H9 (cell line): ENCODE data around the gene SAXO1. TPM values are rescaled to one million over a fixed set of nuclear protein-coding genes. Genes with fewer than 3 reads are reported as not detected.

Experiments used
- DNase-seq: peaks from one replicate; pipeline ENCODE4 v3.0.0-alpha.2; 2017
- H2AFZ ChIP-seq: one replicate; pipeline ENCODE4 v1.6.1; 2013; ENCODE audit warnings: mild to moderate bottlenecking, low read length, control low read depth, moderate library complexity
- H2AK5ac ChIP-seq: 2 replicates; pipeline ENCODE4 v1.6.1; 2013; ENCODE audit warnings: low read length, control low read depth, mixed read lengths; ENCODE audit not compliant: insufficient read length
- H2BK120ac ChIP-seq: one replicate; pipeline ENCODE4 v1.6.1; 2013; ENCODE audit warnings: low read depth, mild to moderate bottlenecking, low read length, control low read depth, inconsistent platforms; ENCODE audit not compliant: poor library complexity, severe bottlenecking
- H2BK12ac ChIP-seq: 2 replicates; pipeline ENCODE4 v1.6.1; 2013; ENCODE audit warnings: low read length, control low read depth, mixed read lengths, low read depth; ENCODE audit not compliant: insufficient read length
- H2BK15ac ChIP-seq: 2 replicates; pipeline ENCODE4 v1.6.1; 2013; ENCODE audit warnings: low read depth, low read length, control low read depth
- H2BK20ac ChIP-seq: one replicate; pipeline ENCODE4 v1.6.1; 2013; ENCODE audit warnings: low read depth, mild to moderate bottlenecking, low read length, control low read depth, inconsistent platforms; ENCODE audit not compliant: poor library complexity, severe bottlenecking
- H2BK5ac ChIP-seq: 2 replicates; pipeline ENCODE4 v1.6.1; 2013; ENCODE audit warnings: low read length, control low read depth, mixed read lengths; ENCODE audit not compliant: insufficient read length
- H3K14ac ChIP-seq: 2 replicates; pipeline ENCODE4 v1.6.1; 2013; ENCODE audit warnings: low read length, control low read depth; ENCODE audit not compliant: insufficient read depth
- H3K18ac ChIP-seq: 2 replicates; pipeline ENCODE4 v1.6.1; 2013; ENCODE audit warnings: low read depth, mild to moderate bottlenecking, mixed read lengths, low read length, control low read depth; ENCODE audit not compliant: insufficient read length
- H3K23ac ChIP-seq: 2 replicates; pipeline ENCODE4 v1.6.1; 2013; ENCODE audit warnings: low read length, control low read depth, mixed read lengths, low read depth; ENCODE audit not compliant: insufficient read length
- H3K23me2 ChIP-seq: 2 replicates; pipeline ENCODE4 v1.6.1; 2013; ENCODE audit warnings: low read depth, mild to moderate bottlenecking, mixed read lengths, low read length, control low read depth; ENCODE audit not compliant: insufficient read length, poor library complexity, severe bottlenecking
- H3K27ac ChIP-seq: 2 replicates; pipeline ENCODE4 v1.5.1; 2013; ENCODE audit warnings: low read length, control low read depth, mixed read lengths, low read depth; ENCODE audit not compliant: insufficient read length
- H3K27me3 ChIP-seq: 2 replicates; pipeline ENCODE4 v1.6.1; 2013; ENCODE audit warnings: low read length, control low read depth, inconsistent platforms; ENCODE audit not compliant: insufficient read depth
- H3K4ac ChIP-seq: 2 replicates; pipeline ENCODE4 v1.6.1; 2013; ENCODE audit warnings: low read depth, mild to moderate bottlenecking, control low read depth, inconsistent platforms, low read length, moderate library complexity
- H3K4me1 ChIP-seq: 2 replicates; pipeline ENCODE4 v1.6.1; 2013; ENCODE audit warnings: low read length, control low read depth, inconsistent platforms; ENCODE audit not compliant: insufficient read depth
- H3K4me2 ChIP-seq: 2 replicates; pipeline ENCODE4 v1.6.1; 2013; ENCODE audit warnings: low read length, control low read depth, mixed read lengths; ENCODE audit not compliant: insufficient read length, insufficient read depth
- H3K56ac ChIP-seq: 2 replicates; pipeline ENCODE4 v1.6.1; 2013; ENCODE audit warnings: low read depth, mild to moderate bottlenecking, mixed read lengths, low read length, control low read depth; ENCODE audit not compliant: insufficient read length
- H3K79me1 ChIP-seq: 2 replicates; pipeline ENCODE4 v1.6.1; 2013; ENCODE audit warnings: low read depth, mild to moderate bottlenecking, moderate library complexity, low read length, control low read depth, inconsistent platforms; ENCODE audit not compliant: insufficient read depth, poor library complexity, severe bottlenecking
- H3K79me2 ChIP-seq: 2 replicates; pipeline ENCODE4 v1.6.1; 2013; ENCODE audit warnings: low read length, control low read depth, inconsistent platforms; ENCODE audit not compliant: insufficient read depth
- H3K9ac ChIP-seq: 2 replicates; pipeline ENCODE4 v1.6.1; 2013; ENCODE audit warnings: low read length, control low read depth, mixed read lengths; ENCODE audit not compliant: insufficient read length; ENCODE audit errors: extremely low read depth
- H3K9me3 ChIP-seq: one replicate; pipeline ENCODE4 v1.6.1; 2013; ENCODE audit warnings: low read depth, low read length, inconsistent platforms; ENCODE audit not compliant: control insufficient read depth
- H3T11ph ChIP-seq: one replicate; pipeline ENCODE4 v1.6.1; 2013; ENCODE audit warnings: mild to moderate bottlenecking, low read length, control low read depth, inconsistent platforms
- H4K20me1 ChIP-seq: one replicate; pipeline ENCODE4 v1.6.1; 2013; ENCODE audit not compliant: control insufficient read depth, insufficient read length, insufficient read depth
- H4K5ac ChIP-seq: 2 replicates; pipeline ENCODE4 v1.6.1; 2013; ENCODE audit warnings: low read depth, mild to moderate bottlenecking, mixed read lengths, low read length, control low read depth; ENCODE audit not compliant: insufficient read length
- H4K8ac ChIP-seq: replicated peaks from 2 replicates; pipeline ENCODE4 v1.6.1; 2013; ENCODE audit warnings: low read length, control low read depth, mixed read lengths, low read depth; ENCODE audit not compliant: insufficient read length
- H4K91ac ChIP-seq: 2 replicates; pipeline ENCODE4 v1.6.1; 2013; ENCODE audit warnings: low read depth, mild to moderate bottlenecking, moderate library complexity, mixed read lengths, low read length, control low read depth; ENCODE audit not compliant: insufficient read length
- H3K27ac Mint-ChIP-seq, 3 experiments: 2 replicates in 2 of 3; 3 replicates in 1 of 3; pipeline ENCODE4 v1.8.0; 2020 to 2021; ENCODE audit warnings: mixed read lengths in 3 of 3, mild to moderate bottlenecking in 1 of 3, moderate library complexity in 1 of 3
- H3K27me3 Mint-ChIP-seq: 2 replicates; pipeline ENCODE4 v1.8.0; 2021; ENCODE audit warnings: low read depth, mild to moderate bottlenecking, moderate library complexity, mixed read lengths
- H3K36me3 Mint-ChIP-seq, 3 experiments: 2 replicates in 2 of 3; 3 replicates in 1 of 3; pipeline ENCODE4 v1.8.0; 2020 to 2021; ENCODE audit warnings: low read depth in 3 of 3, mixed read lengths in 3 of 3; ENCODE audit not compliant: insufficient read depth in 1 of 3
- H3K4me1 Mint-ChIP-seq, 2 experiments: 2 replicates each; pipeline ENCODE4 v1.8.0; 2020; ENCODE audit warnings: mixed read lengths in 2 of 2
- H3K4me3 Mint-ChIP-seq, 2 experiments: 2 replicates in 1 of 2; 3 replicates in 1 of 2; pipeline ENCODE4 v1.8.0; 2020 to 2021; ENCODE audit warnings: mild to moderate bottlenecking in 2 of 2, mixed read lengths in 2 of 2, moderate library complexity in 1 of 2
- H3K9me3 Mint-ChIP-seq, 2 experiments: 2 replicates in 1 of 2; 3 replicates in 1 of 2; pipeline ENCODE4 v1.8.0; 2020; ENCODE audit warnings: mild to moderate bottlenecking in 2 of 2, mixed read lengths in 2 of 2, moderate library complexity in 1 of 2
- WGBS: extraction: QIAGEN DNeasy Blood & Tissue Kit; methylation state at CpG from one replicate; pipeline ENCODE4 v1.1.7; 2013; ENCODE audit warnings: missing lambda C conversion rate, low lambda C conversion rate, mixed read lengths; ENCODE audit not compliant: insufficient read length; ENCODE audit errors: extremely low coverage; 5-methylcytosine and 5-hydroxymethylcytosine counted together
- total RNA-seq: library from RNA; stranded (reverse); gene quantifications from 2 replicates; pipeline ENCODE4 v1.2.1, GENCODE V29; 2021
- TF ChIP-seq, protein P1 (sequence below): fragments of 200-600 bp; sonication (generic); conservative IDR thresholded peaks from 3 replicates; pipeline ENCODE4 v1.8.0; 2021; ENCODE audit warnings: antibody characterized with exemption, mild to moderate bottlenecking

The SAXO1 gene
- total RNA-seq, 1 experiment from 2014 or later: 0.09 TPM

DNA sequence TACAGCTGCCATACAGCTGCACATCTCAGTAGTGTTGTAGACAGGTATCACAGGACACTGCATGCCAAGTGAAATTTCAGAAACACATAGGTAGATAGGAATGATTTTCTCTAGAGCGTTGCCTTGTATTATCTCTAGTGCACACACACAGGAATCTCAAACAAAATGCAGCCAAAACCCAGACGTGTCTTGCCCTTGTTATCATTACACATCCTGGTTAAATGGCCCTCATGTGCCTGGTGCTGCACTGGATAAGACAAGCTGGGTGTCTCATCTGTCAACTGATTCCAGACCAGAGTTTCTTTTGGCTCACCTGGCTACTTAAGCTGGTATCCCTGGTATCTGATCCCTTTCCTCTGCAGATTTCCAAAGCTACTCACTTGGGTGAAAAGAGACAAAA is 59.7 kb downstream of the SAXO1 start:
- no peaks in the 10 kb centered on the region for H3K4me1 ChIP-seq
- TF ChIP-seq, protein P1, sequence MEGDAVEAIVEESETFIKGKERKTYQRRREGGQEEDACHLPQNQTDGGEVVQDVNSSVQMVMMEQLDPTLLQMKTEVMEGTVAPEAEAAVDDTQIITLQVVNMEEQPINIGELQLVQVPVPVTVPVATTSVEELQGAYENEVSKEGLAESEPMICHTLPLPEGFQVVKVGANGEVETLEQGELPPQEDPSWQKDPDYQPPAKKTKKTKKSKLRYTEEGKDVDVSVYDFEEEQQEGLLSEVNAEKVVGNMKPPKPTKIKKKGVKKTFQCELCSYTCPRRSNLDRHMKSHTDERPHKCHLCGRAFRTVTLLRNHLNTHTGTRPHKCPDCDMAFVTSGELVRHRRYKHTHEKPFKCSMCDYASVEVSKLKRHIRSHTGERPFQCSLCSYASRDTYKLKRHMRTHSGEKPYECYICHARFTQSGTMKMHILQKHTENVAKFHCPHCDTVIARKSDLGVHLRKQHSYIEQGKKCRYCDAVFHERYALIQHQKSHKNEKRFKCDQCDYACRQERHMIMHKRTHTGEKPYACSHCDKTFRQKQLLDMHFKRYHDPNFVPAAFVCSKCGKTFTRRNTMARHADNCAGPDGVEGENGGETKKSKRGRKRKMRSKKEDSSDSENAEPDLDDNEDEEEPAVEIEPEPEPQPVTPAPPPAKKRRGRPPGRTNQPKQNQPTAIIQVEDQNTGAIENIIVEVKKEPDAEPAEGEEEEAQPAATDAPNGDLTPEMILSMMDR: no peak
- H3K56ac ChIP-seq: no peak overlapping the region
- no peaks in the 10 kb centered on the region for H3K36me3 Mint-ChIP-seq
- no peak overlapping the region for H4K8ac ChIP-seq
- H3K23me2 ChIP-seq: no peaks in the 10 kb centered on the region
- WGBS: no CpG with 5 or more reads among the region's 2 CpGs
- no peak overlapping the region for H3K18ac ChIP-seq
- H3K14ac ChIP-seq: no peak overlapping the region
- H2BK5ac ChIP-seq: no peak overlapping the region
- DNase-seq: no peak
- H3K9ac ChIP-seq: no peak overlapping the region
- H2BK20ac ChIP-seq: no peak overlapping the region
- no peak overlapping the region for H3K4me2 ChIP-seq
- H3K27me3 ChIP-seq: no peaks in the 10 kb centered on the region
- H4K20me1 ChIP-seq: no peaks in the 10 kb centered on the region
- H2BK12ac ChIP-seq: no peak overlapping the region
- no peak overlapping the region for H3K4ac ChIP-seq
- no peaks in the 10 kb centered on the region for H3K79me1 ChIP-seq
- H2AFZ ChIP-seq: no peak overlapping the region
- H3K9me3 Mint-ChIP-seq: no peaks in the 10 kb centered on the region; a peak in 1 of 5 replicates
- H2BK120ac ChIP-seq: no peak overlapping the region
- no peak overlapping the region for H3K27ac Mint-ChIP-seq
- no peaks in the 10 kb centered on the region; a peak in 1 of 4 replicates for H3K4me1 Mint-ChIP-seq
- H2AK5ac ChIP-seq: no peak overlapping the region
- no peak overlapping the region for H3K23ac ChIP-seq
- H3K4me3 Mint-ChIP-seq: no peak overlapping the region
- H3K27me3 Mint-ChIP-seq: no peaks in the 10 kb centered on the region
- H2BK15ac ChIP-seq: no peak overlapping the region
- H4K91ac ChIP-seq: no peak overlapping the region
- H3K9me3 ChIP-seq: no peaks in the 10 kb centered on the region
- no peak overlapping the region for H3T11ph ChIP-seq
- no peak overlapping the region for H4K5ac ChIP-seq
- H3K79me2 ChIP-seq: peaks cover 1% of the 10 kb centered on the region; the same call in 1 of the 2 replicates
- no peak overlapping the region for H3K27ac ChIP-seq
